Right atrium auricular region (tissue), 2 donors: ENCODE results near the gene GOSR2. TPM values are rescaled to one million over a fixed set of nuclear protein-coding genes. Genes with fewer than 3 reads are reported as not detected.

Experiments
- DNase-seq: peaks from one replicate; pipeline ENCODE4 v3.0.0-alpha.2; 2019; ENCODE audit warnings: low spot score
- H3K27ac ChIP-seq, 2 donors: fragments of 200-600 bp; sonication (generic); 1 replicate in 1 of 2; 2 replicates in 1 of 2; pipeline ENCODE4 v1.5.1; 2016 to 2019
- H3K27me3 ChIP-seq, 2 donors: fragments of 200-600 bp; sonication (generic); one replicate each; pipeline versions ENCODE4 v1.5.1 to v1.6.0; 2017 to 2019
- H3K36me3 ChIP-seq: fragments of 200-600 bp; sonication (generic); one replicate; pipeline ENCODE4 v1.5.1; 2016
- H3K4me1 ChIP-seq, 2 donors: fragments of 200-600 bp; sonication (generic); one replicate each; pipeline versions ENCODE4 v1.5.1 to v1.6.0; 2017 to 2019
- H3K4me3 ChIP-seq, 2 donors: fragments of 200-600 bp; sonication (generic); 1 replicate in 1 of 2; 2 replicates in 1 of 2; pipeline ENCODE4 v1.5.1; 2017 to 2019; ENCODE audit warnings: mild to moderate bottlenecking in 1 of 2, moderate library complexity in 1 of 2
- H3K9me3 ChIP-seq, 2 donors: fragments of 200-600 bp; sonication (generic); one replicate each; pipeline ENCODE4 v1.5.1; 2019
- total RNA-seq, 2 donors: library from RNA; depleted of rRNA; stranded (reverse); fragments of >200 nt; gene quantifications; one replicate each; pipeline ENCODE4 v1.1.0, GENCODE V29; 2016
- TF ChIP-seq, protein P1 (sequence below), 2 donors: fragments of 200-600 bp; sonication (generic); IDR thresholded peaks; one replicate each; pipeline ENCODE4 v1.5.1; 2019; ENCODE audit warnings: antibody characterized with exemption in 2 of 2

The GOSR2 gene
- total RNA-seq, 2 donors from 2014 or later = 35.9 to 38.6 TPM

GRCh38 chr17:46977348-46977747 lies 54.4 kb downstream of the GOSR2 start:
- DNase-seq = no peak
- Histone ChIP-seq H3K9me3 (no peaks in the 10 kb centered on the region), H3K36me3 (no peaks in the 10 kb centered on the region), H3K4me3 (no peak overlapping the region), H3K27ac (no peak overlapping the region), H3K27me3 (peaks cover 0 to 9% of the 10 kb centered on the region in 2 donors), H3K4me1 (peaks cover 0 to 22% of the 10 kb centered on the region in 2 donors)
- TF ChIP-seq, protein P1, sequence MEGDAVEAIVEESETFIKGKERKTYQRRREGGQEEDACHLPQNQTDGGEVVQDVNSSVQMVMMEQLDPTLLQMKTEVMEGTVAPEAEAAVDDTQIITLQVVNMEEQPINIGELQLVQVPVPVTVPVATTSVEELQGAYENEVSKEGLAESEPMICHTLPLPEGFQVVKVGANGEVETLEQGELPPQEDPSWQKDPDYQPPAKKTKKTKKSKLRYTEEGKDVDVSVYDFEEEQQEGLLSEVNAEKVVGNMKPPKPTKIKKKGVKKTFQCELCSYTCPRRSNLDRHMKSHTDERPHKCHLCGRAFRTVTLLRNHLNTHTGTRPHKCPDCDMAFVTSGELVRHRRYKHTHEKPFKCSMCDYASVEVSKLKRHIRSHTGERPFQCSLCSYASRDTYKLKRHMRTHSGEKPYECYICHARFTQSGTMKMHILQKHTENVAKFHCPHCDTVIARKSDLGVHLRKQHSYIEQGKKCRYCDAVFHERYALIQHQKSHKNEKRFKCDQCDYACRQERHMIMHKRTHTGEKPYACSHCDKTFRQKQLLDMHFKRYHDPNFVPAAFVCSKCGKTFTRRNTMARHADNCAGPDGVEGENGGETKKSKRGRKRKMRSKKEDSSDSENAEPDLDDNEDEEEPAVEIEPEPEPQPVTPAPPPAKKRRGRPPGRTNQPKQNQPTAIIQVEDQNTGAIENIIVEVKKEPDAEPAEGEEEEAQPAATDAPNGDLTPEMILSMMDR (IDR thresholded peaks at IDR 0.05) = peak in 1 of 2 donors; percentile 21

DNA sequence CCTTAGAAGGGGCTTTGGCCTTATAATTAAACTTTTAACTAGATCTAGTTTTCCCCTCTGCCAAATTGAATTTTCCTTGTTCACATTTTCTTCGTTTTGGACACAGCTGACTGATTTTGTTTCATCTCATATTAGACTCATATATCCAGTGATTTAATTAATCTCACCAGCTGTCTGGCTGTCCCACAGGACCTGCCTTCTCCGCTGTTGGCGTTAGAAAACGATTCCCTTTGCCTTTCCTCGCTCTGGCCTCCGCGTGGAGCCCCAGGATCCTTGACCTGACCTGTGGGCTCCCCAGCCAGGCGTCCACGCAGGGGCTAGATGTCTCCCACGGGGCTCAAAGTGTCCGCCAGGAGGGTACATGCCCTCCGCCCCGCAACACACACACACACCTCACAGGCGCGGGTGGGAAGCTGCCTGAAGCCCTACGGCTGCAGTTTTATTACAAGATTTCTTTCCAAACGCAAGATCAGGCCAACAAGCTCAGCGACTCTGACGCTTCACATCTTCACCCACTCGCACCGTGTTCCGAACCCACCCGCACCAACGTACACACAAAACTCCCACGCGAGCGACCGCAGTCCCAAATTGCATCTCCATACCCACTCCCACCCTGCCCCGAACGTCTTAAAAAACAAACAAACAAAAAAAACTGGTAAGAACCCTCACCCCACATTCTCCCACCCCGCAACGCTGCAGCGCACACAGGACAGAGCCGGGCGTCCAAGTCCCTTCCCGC lies 55.0 kb downstream of the GOSR2 start:
- TF ChIP-seq, protein P1 (IDR thresholded peaks at IDR 0.05) = no peak
- H3K9me3 ChIP-seq = no peaks in the 10 kb centered on the region
- H3K4me1 ChIP-seq = peaks cover 0 to 22% of the 10 kb centered on the region in 2 donors
- no peak overlapping the region for H3K27ac ChIP-seq
- H3K36me3 ChIP-seq = no peaks in the 10 kb centered on the region
- no peak for DNase-seq
- peaks cover 0 to 9% of the 10 kb centered on the region in 2 donors for H3K27me3 ChIP-seq
- peak overlapping the region; percentile 46 to 66 for H3K4me3 ChIP-seq

- Histone ChIP-seq H3K27me3 (peaks cover 0 to 9% of the 10 kb centered on the region in 2 donors), H3K4me1 (peaks cover 0 to 23% of the 10 kb centered on the region in 2 donors), H3K27ac (no peak overlapping the region), H3K36me3 (no peaks in the 10 kb centered on the region), H3K9me3 (no peaks in the 10 kb centered on the region), H3K4me3 (peak overlapping the region; percentile 46 to 66)
- DNase-seq = no peak
- TF ChIP-seq, protein P1 (IDR thresholded peaks at IDR 0.05) = no peak
These were observed 55.7 kb downstream of the GOSR2 start for GRCh38 chr17:46978489-46979146.

GRCh38 chr17:46979147-46979863 lies 56.3 kb downstream of the GOSR2 start, which contains the start of gene RPRML:
Gene RPRML, minus strand, starts transcription at chr17:46979253. Its CDS starts 246 bp downstream, at chr17:46979007.
- no peaks in the 10 kb centered on the region for H3K36me3 ChIP-seq
- TF ChIP-seq, protein P1 (IDR thresholded peaks at IDR 0.05) = no peak
- no peaks in the 10 kb centered on the region for H3K9me3 ChIP-seq
- peaks cover 0 to 29% of the 10 kb centered on the region in 2 donors for H3K4me1 ChIP-seq
- no peak for DNase-seq
- H3K27ac ChIP-seq = no peak within 1 kb of the TSS
- H3K27me3 ChIP-seq = peaks cover 0 to 9% of the 10 kb centered on the region in 2 donors
- peak within 1 kb of the TSS; percentile 46 to 66 for H3K4me3 ChIP-seq

DNA sequence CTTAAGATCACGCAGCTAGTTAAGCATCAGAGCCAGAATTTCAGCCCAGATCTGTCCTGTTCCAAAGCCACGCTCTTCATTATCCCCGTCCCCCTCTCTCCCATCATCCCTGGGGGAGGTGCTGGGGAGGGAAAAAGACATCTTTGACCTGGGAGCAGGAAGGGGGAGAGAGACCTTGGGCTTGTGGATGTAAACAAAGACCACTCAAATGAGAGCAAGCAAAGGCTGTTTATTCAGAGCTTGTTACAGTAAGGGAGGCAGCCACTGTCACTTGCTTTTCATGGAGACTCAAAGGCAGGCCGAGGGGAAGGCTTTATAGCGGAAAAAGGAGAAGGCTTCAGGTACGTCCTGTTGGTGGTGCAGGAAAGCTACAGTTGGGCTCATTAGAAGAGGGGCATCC lies 59.6 kb downstream of the GOSR2 start:
- Histone ChIP-seq H3K9me3 (no peaks in the 10 kb centered on the region), H3K36me3 (no peaks in the 10 kb centered on the region), H3K27me3 (peaks cover 0 to 9% of the 10 kb centered on the region in 2 donors), H3K4me1 (peaks cover 0 to 29% of the 10 kb centered on the region in 2 donors), H3K27ac (no peak overlapping the region), H3K4me3 (no peak overlapping the region)
- TF ChIP-seq, protein P1 (IDR thresholded peaks at IDR 0.05) = no peak
- DNase-seq = no peak
